Measurements from ENCODE around the gene FBXO47. TPM values are rescaled to one million over a fixed set of nuclear protein-coding genes. Genes with fewer than 3 reads are reported as not detected.

Gene FBXO47
- total RNA-seq = under 0.01 TPM in 1 of 2 replicates, not detected in the other

GRCh38 chr17:38967290-38967738 is at the start of gene FBXO47:
Gene FBXO47, minus strand, starts transcription at chr17:38967403. Its CDS starts 4,378 bp downstream, at chr17:38963025.
- Histone ChIP-seq H3K27me3 (ENCODE audit: control insufficient read depth, insufficient read depth, low read length) (no peaks in the 10 kb centered on the region), H3K4me3 (ENCODE audit: low read depth, low read length) (peak within 1 kb of the TSS; percentile 27), H3K36me3 (ENCODE audit: control insufficient read depth, insufficient read depth, low read length) (no peaks in the 10 kb centered on the region)
- no peak for TF ChIP-seq CTCF (IDR thresholded peaks at IDR 0.05; ENCODE audit: insufficient read depth, low read length, severe bottlenecking)
- FAIRE-seq (no peak), DNase-seq (ENCODE audit: low read depth) (peak; percentile 79)

GRCh38 chr17:39016193-39017153 is 49.3 kb upstream of the FBXO47 start:
- TF ChIP-seq CTCF (IDR thresholded peaks at IDR 0.05; ENCODE audit: insufficient read depth, low read length, severe bottlenecking) = no peak
- H3K27me3 ChIP-seq (ENCODE audit: control insufficient read depth, insufficient read depth, low read length) = no peaks in the 10 kb centered on the region
- no peak for FAIRE-seq
- DNase-seq (ENCODE audit: low read depth) = peak; percentile 25
- H3K4me3 ChIP-seq (ENCODE audit: low read depth, low read length) = no peak overlapping the region
- no peaks in the 10 kb centered on the region for H3K36me3 ChIP-seq (ENCODE audit: control insufficient read depth, insufficient read depth, low read length)

- H3K36me3 ChIP-seq (ENCODE audit: control insufficient read depth, insufficient read depth, low read length) = no peaks in the 10 kb centered on the region
- H3K4me3 ChIP-seq (ENCODE audit: low read depth, low read length) = no peak overlapping the region
- no peak for TF ChIP-seq CTCF (IDR thresholded peaks at IDR 0.05; ENCODE audit: insufficient read depth, low read length, severe bottlenecking)
- FAIRE-seq (no peak), DNase-seq (ENCODE audit: low read depth) (no peak)
- no peaks in the 10 kb centered on the region for H3K27me3 ChIP-seq (ENCODE audit: control insufficient read depth, insufficient read depth, low read length)
Observed at GRCh38 chr17:39015546-39015935, 48.3 kb upstream of the FBXO47 start.

- no peak for TF ChIP-seq CTCF (IDR thresholded peaks at IDR 0.05; ENCODE audit: insufficient read depth, low read length, severe bottlenecking)
- Histone ChIP-seq H3K4me3 (ENCODE audit: low read depth, low read length) (no peak overlapping the region), H3K27me3 (ENCODE audit: control insufficient read depth, insufficient read depth, low read length) (no peaks in the 10 kb centered on the region), H3K36me3 (ENCODE audit: control insufficient read depth, insufficient read depth, low read length) (no peaks in the 10 kb centered on the region)
- FAIRE-seq (no peak), DNase-seq (ENCODE audit: low read depth) (no peak)
Observed at GRCh38 chr17:39014795-39015545, 47.8 kb upstream of the FBXO47 start.

- H3K36me3 ChIP-seq (ENCODE audit: control insufficient read depth, insufficient read depth, low read length) = no peaks in the 10 kb centered on the region
- DNase-seq (ENCODE audit: low read depth) (peak; percentile 44), FAIRE-seq (no peak)
- H3K4me3 ChIP-seq (ENCODE audit: low read depth, low read length) = no peak overlapping the region
- H3K27me3 ChIP-seq (ENCODE audit: control insufficient read depth, insufficient read depth, low read length) = no peaks in the 10 kb centered on the region
- TF ChIP-seq CTCF (IDR thresholded peaks at IDR 0.05; ENCODE audit: insufficient read depth, low read length, severe bottlenecking) = no peak
Observed at GRCh38 chr17:39014044-39014794, 47.0 kb upstream of the FBXO47 start.

Data from bronchial epithelial cell (primary cell).